ENCODE results near the gene TMCC3. TPM values are rescaled to one million over a fixed set of nuclear protein-coding genes. Genes with fewer than 3 reads are reported as not detected.

The TMCC3 gene
- total and polyA plus RNA-seq, 9 of the 15 experiments (the other 6 are each of a cell fraction or from before 2014, with no cell fraction given), result not detected

GRCh38 chr12:94565683-94566082 lies 84.7 kb downstream of the TMCC3 start:
- Histone ChIP-seq H3K27ac (ENCODE audit: extremely low read depth, low read depth, low read length) (no peak overlapping the region), H3K9me3 (replicated peaks; ENCODE audit: control insufficient read depth, insufficient read depth, low read depth, low read length) (no peaks in the 10 kb centered on the region), H3K4me1 (replicated peaks in 1 of 2; ENCODE audit: control insufficient read depth in 2 of 2, insufficient read depth in 2 of 2, low read length in 2 of 2) (no peaks in the 10 kb centered on the region), H4K20me1 (replicated peaks; ENCODE audit: control insufficient read depth, insufficient read depth, low read length) (no peaks in the 10 kb centered on the region), H3K4me2 (ENCODE audit: insufficient read depth, low read length) (no peak overlapping the region), H3K4me3 (no peak overlapping the region), H2AFZ (ENCODE audit: low read depth, low read length) (no peak overlapping the region), H3K9me1 (ENCODE audit: control insufficient read depth, insufficient read depth, low read length) (no peaks in the 10 kb centered on the region), H3K36me3 (ENCODE audit: control insufficient read depth, insufficient read depth, low read length) (no peaks in the 10 kb centered on the region), H3K9ac (ENCODE audit: insufficient read depth in 1 of 2, low read depth in 2 of 2, low read length in 2 of 2) (no peak overlapping the region), H3K79me2 (ENCODE audit: control insufficient read depth, insufficient read depth, low read length) (no peaks in the 10 kb centered on the region), H3K27me3 (ENCODE audit: control insufficient read depth in 2 of 2, insufficient read depth in 2 of 2, low read length in 2 of 2) (peaks cover 34 to 48% of the 10 kb centered on the region in 2 experiments)
- intact Hi-C loops (cut with micrococcal nuclease), result no loop called here
- in situ Hi-C loops (cut with MboI), result no loop called here
- FAIRE-seq, result no peak
- BruUV-seq (replicated peaks), result no TSS peak
- CTCF ChIA-PET (ENCODE audit: low intra/inter-chr PET ratio), result no interaction called here
- POLR2A ChIA-PET, result no interaction called here
- WGBS (ENCODE audit: insufficient coverage, low coverage, missing lambda C conversion rate), result 4% methylated on average over 8 of the region's 8 CpGs
- ATAC-seq, result no peak
- DNase-seq (ENCODE audit: extremely low read depth in 1 of 4, low spot score in 3 of 4), result no peak
- TF ChIP-seq HINFP (tag; conservative IDR thresholded peaks at IDR 0.05; ENCODE audit: low read depth), result no peak
- no peak for TF ChIP-seq PRPF4 (IDR thresholded peaks at IDR 0.05; ENCODE audit: insufficient read depth, low read depth, low read length, poor library complexity, severe bottlenecking)
- no peak for TF ChIP-seq ZNF830 (CRISPR knock-in tag; IDR thresholded peaks at IDR 0.05)
- TF ChIP-seq, protein P1, sequence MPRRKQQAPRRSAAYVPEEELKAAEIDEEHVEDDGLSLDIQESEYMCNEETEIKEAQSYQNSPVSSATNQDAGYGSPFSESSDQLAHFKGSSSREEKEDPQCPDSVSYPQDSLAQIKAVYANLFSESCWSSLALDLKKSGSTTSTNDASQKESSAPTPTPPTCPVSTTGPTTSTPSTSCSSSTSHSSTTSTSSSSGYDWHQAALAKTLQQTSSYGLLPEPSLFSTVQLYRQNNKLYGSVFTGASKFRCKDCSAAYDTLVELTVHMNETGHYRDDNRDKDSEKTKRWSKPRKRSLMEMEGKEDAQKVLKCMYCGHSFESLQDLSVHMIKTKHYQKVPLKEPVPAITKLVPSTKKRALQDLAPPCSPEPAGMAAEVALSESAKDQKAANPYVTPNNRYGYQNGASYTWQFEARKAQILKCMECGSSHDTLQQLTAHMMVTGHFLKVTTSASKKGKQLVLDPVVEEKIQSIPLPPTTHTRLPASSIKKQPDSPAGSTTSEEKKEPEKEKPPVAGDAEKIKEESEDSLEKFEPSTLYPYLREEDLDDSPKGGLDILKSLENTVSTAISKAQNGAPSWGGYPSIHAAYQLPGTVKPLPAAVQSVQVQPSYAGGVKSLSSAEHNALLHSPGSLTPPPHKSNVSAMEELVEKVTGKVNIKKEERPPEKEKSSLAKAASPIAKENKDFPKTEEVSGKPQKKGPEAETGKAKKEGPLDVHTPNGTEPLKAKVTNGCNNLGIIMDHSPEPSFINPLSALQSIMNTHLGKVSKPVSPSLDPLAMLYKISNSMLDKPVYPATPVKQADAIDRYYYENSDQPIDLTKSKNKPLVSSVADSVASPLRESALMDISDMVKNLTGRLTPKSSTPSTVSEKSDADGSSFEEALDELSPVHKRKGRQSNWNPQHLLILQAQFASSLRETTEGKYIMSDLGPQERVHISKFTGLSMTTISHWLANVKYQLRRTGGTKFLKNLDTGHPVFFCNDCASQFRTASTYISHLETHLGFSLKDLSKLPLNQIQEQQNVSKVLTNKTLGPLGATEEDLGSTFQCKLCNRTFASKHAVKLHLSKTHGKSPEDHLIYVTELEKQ (CRISPR knock-in tag; IDR thresholded peaks at IDR 0.05), result no peak
- no peak for TF ChIP-seq ZC3H8 (IDR thresholded peaks at IDR 0.05)
- no peak for TF ChIP-seq ZNF785 (CRISPR knock-in tag; IDR thresholded peaks at IDR 0.05)
- TF ChIP-seq LARP7 (IDR thresholded peaks at IDR 0.05), result no peak
- no peak for TF ChIP-seq ZNF124 (CRISPR knock-in tag; IDR thresholded peaks at IDR 0.05)
- TF ChIP-seq BRF1 (IDR thresholded peaks at IDR 0.05; ENCODE audit: borderline replicate concordance, extremely low read depth, insufficient read length), result no peak
- no peak for TF ChIP-seq FOXA1 (IDR thresholded peaks at IDR 0.05; ENCODE audit: borderline replicate concordance)
- no peak for TF ChIP-seq BMI1 (IDR thresholded peaks at IDR 0.05; ENCODE audit: low read length)
- TF ChIP-seq, protein P2, sequence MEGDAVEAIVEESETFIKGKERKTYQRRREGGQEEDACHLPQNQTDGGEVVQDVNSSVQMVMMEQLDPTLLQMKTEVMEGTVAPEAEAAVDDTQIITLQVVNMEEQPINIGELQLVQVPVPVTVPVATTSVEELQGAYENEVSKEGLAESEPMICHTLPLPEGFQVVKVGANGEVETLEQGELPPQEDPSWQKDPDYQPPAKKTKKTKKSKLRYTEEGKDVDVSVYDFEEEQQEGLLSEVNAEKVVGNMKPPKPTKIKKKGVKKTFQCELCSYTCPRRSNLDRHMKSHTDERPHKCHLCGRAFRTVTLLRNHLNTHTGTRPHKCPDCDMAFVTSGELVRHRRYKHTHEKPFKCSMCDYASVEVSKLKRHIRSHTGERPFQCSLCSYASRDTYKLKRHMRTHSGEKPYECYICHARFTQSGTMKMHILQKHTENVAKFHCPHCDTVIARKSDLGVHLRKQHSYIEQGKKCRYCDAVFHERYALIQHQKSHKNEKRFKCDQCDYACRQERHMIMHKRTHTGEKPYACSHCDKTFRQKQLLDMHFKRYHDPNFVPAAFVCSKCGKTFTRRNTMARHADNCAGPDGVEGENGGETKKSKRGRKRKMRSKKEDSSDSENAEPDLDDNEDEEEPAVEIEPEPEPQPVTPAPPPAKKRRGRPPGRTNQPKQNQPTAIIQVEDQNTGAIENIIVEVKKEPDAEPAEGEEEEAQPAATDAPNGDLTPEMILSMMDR (IDR thresholded peaks at IDR 0.05 in 2 of 3, conservative IDR thresholded peaks at IDR 0.05 in 1 of 3; ENCODE audit: insufficient read depth in 2 of 3, low read depth in 1 of 3, low read length in 3 of 3), result no peak
- no peak for TF ChIP-seq FOXJ2 (tag; IDR thresholded peaks at IDR 0.05)
- no peak for TF ChIP-seq RBM22 (IDR thresholded peaks at IDR 0.05; ENCODE audit: low read depth, low read length, poor library complexity, severe bottlenecking)
- TF ChIP-seq ZC3H4 (CRISPR knock-in tag; IDR thresholded peaks at IDR 0.05; ENCODE audit: borderline replicate concordance), result no peak
- TF ChIP-seq SMAD2 (IDR thresholded peaks at IDR 0.05; ENCODE audit: low read depth, low read length), result no peak

Measured in K562 (cell line).